Fibroblast of lung (primary cell): ENCODE measurements around the gene UMOD. TPM values are rescaled to one million over a fixed set of nuclear protein-coding genes. Genes with fewer than 3 reads are reported as not detected.

Experiments used
- DNase-seq, 2 donors: peaks; one replicate each; pipeline versions ENCODE4 v3.0.0 to v3.0.0-alpha.2; 2010; ENCODE audit warnings: low read depth in 2 of 2
- H2AFZ ChIP-seq: 2 replicates; pipeline ENCODE4 v1.5.1; 2012; ENCODE audit warnings: low read length, control low read depth, inconsistent platforms
- H3K27ac ChIP-seq: 2 replicates; pipeline ENCODE4 v1.5.1; 2011; ENCODE audit warnings: low read length, control low read depth; ENCODE audit not compliant: insufficient read depth
- H3K27me3 ChIP-seq: 2 replicates; pipeline ENCODE4 v1.5.1; 2011; ENCODE audit warnings: mild to moderate bottlenecking, low read length; ENCODE audit not compliant: control insufficient read depth, insufficient read depth
- H3K36me3 ChIP-seq: 2 replicates; pipeline ENCODE4 v1.5.1; 2011; ENCODE audit warnings: low read length; ENCODE audit not compliant: control insufficient read depth, insufficient read depth
- H3K4me1 ChIP-seq: 2 replicates; pipeline ENCODE4 v1.5.1; 2011; ENCODE audit warnings: low read length; ENCODE audit not compliant: control insufficient read depth, insufficient read depth; ENCODE audit errors: extremely low read depth
- H3K4me2 ChIP-seq: 2 replicates; pipeline ENCODE4 v1.5.1; 2011; ENCODE audit warnings: low read length, control low read depth; ENCODE audit not compliant: insufficient read depth; ENCODE audit errors: extremely low read depth
- H3K4me3 ChIP-seq, 4 experiments: fragments of 200-600 bp in 1 of 4; sonication (generic) in 1 of 4; replicated peaks in 1 of 4; 2 replicates each; pipeline ENCODE4 v1.5.1; 2011 to 2016; ENCODE audit warnings: low read length in 4 of 4, low read depth in 3 of 4, mild to moderate bottlenecking in 3 of 4, control low read depth in 2 of 4, inconsistent platforms in 1 of 4, mixed read lengths in 1 of 4; ENCODE audit not compliant: insufficient read depth in 1 of 4; ENCODE audit errors: control extremely low read depth in 1 of 4
- H3K79me2 ChIP-seq: 2 replicates; pipeline ENCODE4 v1.5.1; 2012; ENCODE audit warnings: mild to moderate bottlenecking, low read length, inconsistent platforms; ENCODE audit not compliant: control insufficient read depth, insufficient read depth
- H3K9ac ChIP-seq: 2 replicates; pipeline ENCODE4 v1.5.1; 2011; ENCODE audit warnings: mild to moderate bottlenecking, low read length, control low read depth; ENCODE audit not compliant: insufficient read depth
- H3K9me3 ChIP-seq: 2 replicates; pipeline ENCODE4 v1.5.1; 2012; ENCODE audit warnings: low read depth, low read length; ENCODE audit not compliant: control insufficient read depth, insufficient read depth
- H4K20me1 ChIP-seq: 2 replicates; pipeline ENCODE4 v1.5.1; 2011; ENCODE audit warnings: low read length; ENCODE audit not compliant: control insufficient read depth, insufficient read depth; ENCODE audit errors: extremely low read depth
- CTCF ChIP-seq, 2 donors: IDR thresholded peaks in 1 of 2; conservative IDR thresholded peaks in 1 of 2; 1 replicate in 1 of 2; 2 replicates in 1 of 2; pipeline ENCODE4 v1.5.1; 2011 to 2012; ENCODE audit warnings: low read length in 2 of 2, control low read depth in 1 of 2, inconsistent platforms in 1 of 2, low read depth in 1 of 2, mild to moderate bottlenecking in 1 of 2
- EZH2 ChIP-seq: IDR thresholded peaks from 2 replicates; pipeline ENCODE4 v1.5.1; 2012; ENCODE audit warnings: low read length, control low read depth, mild to moderate bottlenecking; ENCODE audit errors: missing control alignments
- polyA plus RNA-seq, 2 donors: library from polyadenylated mRNA; depleted of rRNA in 1 of 2; stranded (reverse) in 1 of 2; unstranded in 1 of 2; fragments of >200 nt; gene quantifications; 2 replicates each; pipeline ENCODE4 v1.2.1, GENCODE V29; 2011 to 2012; ENCODE audit warnings: missing spikeins in 1 of 2
- total RNA-seq: library from RNA; depleted of rRNA; stranded (reverse); fragments of >200 nt; gene quantifications from 2 replicates; pipeline ENCODE4 v1.2.1, GENCODE V29; 2014

Gene UMOD
- total and polyA plus RNA-seq, 2 donors (not counting 1 experiment from before 2014, with no cell fraction given), result not detected

- no peaks in the 10 kb centered on the region for H3K9me3 ChIP-seq
- H3K27ac ChIP-seq, result no peak overlapping the region
- no peaks in the 10 kb centered on the region for H3K4me1 ChIP-seq
These were observed 61.0 kb downstream of the UMOD start for GRCh38 chr16:20291208-20292206.

GRCh38 chr16:20289571-20289970 is 62.9 kb downstream of the UMOD start:
- Histone ChIP-seq H3K9ac (no peak overlapping the region), H3K4me3 (no peak overlapping the region), H3K27me3 (no peaks in the 10 kb centered on the region), H4K20me1 (no peaks in the 10 kb centered on the region), H3K4me2 (no peak overlapping the region), H3K9me3 (no peaks in the 10 kb centered on the region), H2AFZ (no peak overlapping the region), H3K27ac (no peak overlapping the region), H3K79me2 (no peaks in the 10 kb centered on the region), H3K4me1 (no peaks in the 10 kb centered on the region), H3K36me3 (no peaks in the 10 kb centered on the region)
- no peak for DNase-seq
- no peak for TF ChIP-seq CTCF (conservative IDR thresholded peaks at IDR 0.05 in 1 of 2, IDR thresholded peaks at IDR 0.05 in 1 of 2; ENCODE audit: low read depth in 1 of 2, low read length in 2 of 2)
- TF ChIP-seq EZH2, result no peak

More at GRCh38 chr16:20291208-20292206, 61.0 kb downstream of the UMOD start:
- no peak for DNase-seq
- no peaks in the 10 kb centered on the region for H3K79me2 ChIP-seq
- H3K9ac ChIP-seq, result no peak overlapping the region
- no peak for TF ChIP-seq EZH2
- TF ChIP-seq CTCF (conservative IDR thresholded peaks at IDR 0.05 in 1 of 2, IDR thresholded peaks at IDR 0.05 in 1 of 2; ENCODE audit: low read depth in 1 of 2, low read length in 2 of 2), result no peak
- no peak overlapping the region for H3K4me3 ChIP-seq
- H4K20me1 ChIP-seq, result no peaks in the 10 kb centered on the region
- H3K27me3 ChIP-seq, result no peaks in the 10 kb centered on the region
- no peaks in the 10 kb centered on the region for H3K36me3 ChIP-seq
- no peak overlapping the region for H3K4me2 ChIP-seq
- no peak overlapping the region for H2AFZ ChIP-seq

- H4K20me1 ChIP-seq, result no peaks in the 10 kb centered on the region
- no peak overlapping the region for H3K4me3 ChIP-seq
- no peaks in the 10 kb centered on the region for H3K27me3 ChIP-seq
- H3K9me3 ChIP-seq, result no peaks in the 10 kb centered on the region
- no peaks in the 10 kb centered on the region for H3K4me1 ChIP-seq
- H3K36me3 ChIP-seq, result no peaks in the 10 kb centered on the region
- H3K9ac ChIP-seq, result no peak overlapping the region
- H3K79me2 ChIP-seq, result no peaks in the 10 kb centered on the region
- H2AFZ ChIP-seq, result no peak overlapping the region
- no peak for DNase-seq
- no peak overlapping the region for H3K4me2 ChIP-seq
- TF ChIP-seq CTCF (conservative IDR thresholded peaks at IDR 0.05 in 1 of 2, IDR thresholded peaks at IDR 0.05 in 1 of 2; ENCODE audit: low read depth in 1 of 2, low read length in 2 of 2) (no peak), EZH2 (no peak)
- H3K27ac ChIP-seq, result no peak overlapping the region
These were observed 66.5 kb downstream of the UMOD start for GRCh38 chr16:20285993-20286499.
